Measurements from ENCODE around the gene ARX. TPM values are rescaled to one million over a fixed set of nuclear protein-coding genes. Genes with fewer than 3 reads are reported as not detected.

ARX gene
- total and polyA plus RNA-seq, 5 donors from 2014 or later, result not detected

DNA sequence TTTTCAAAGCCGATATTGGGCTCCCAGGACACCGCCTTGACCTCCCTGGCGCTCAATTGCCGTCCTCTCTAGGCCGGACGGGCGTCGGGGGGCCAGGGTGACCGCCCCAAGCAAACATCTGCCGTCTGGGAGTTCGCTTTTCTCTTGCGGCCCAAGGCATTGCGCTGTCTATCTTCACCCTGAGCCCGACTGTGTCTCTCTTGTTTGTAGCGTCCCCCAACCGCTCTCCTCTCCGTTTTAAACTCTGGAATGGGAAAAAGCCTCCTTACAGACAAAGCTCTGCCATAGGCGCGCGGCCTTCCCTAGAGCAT, 551 bp upstream of the ARX start:
- H3K9me3 ChIP-seq (ENCODE audit: control insufficient read depth in 2 of 2, low read length in 2 of 2), result no peaks in the 10 kb centered on the region
- H3K4me1 ChIP-seq (ENCODE audit: control insufficient read depth, insufficient read depth, low read length, poor library complexity, severe bottlenecking), result peaks cover 29% of the 10 kb centered on the region
- Mint-ChIP-seq H3K27ac (no peak overlapping the region), H3K4me1 (peaks cover 2 to 51% (median 9%) of the 10 kb centered on the region in 4 donors), H3K9me3 (peaks cover 0 to 6% (median 0%) of the 10 kb centered on the region in 7 donors), H3K36me3 (no peaks in the 10 kb centered on the region), H3K4me3 (peak overlapping the region in 3 of 4 donors; percentile 33 to 71 (median 41)), H3K27me3 (peaks cover 78% of the 10 kb centered on the region)
- ATAC-seq (ENCODE audit: low read depth in 2 of 2), result no peak
- DNase-seq, result no peak
- H3K4me3 ChIP-seq (ENCODE audit: low read depth, low read length), result no peak overlapping the region
- no peaks in the 10 kb centered on the region for H3K36me3 ChIP-seq (ENCODE audit: control insufficient read depth, insufficient read depth, low read length)
- no peak overlapping the region for H3K27ac ChIP-seq (ENCODE audit: insufficient read depth, low read length, poor library complexity, severe bottlenecking)
- H3K27me3 ChIP-seq (ENCODE audit: control insufficient read depth, insufficient read depth, low read length), result peaks cover 14% of the 10 kb centered on the region

GRCh38 chrX:25014366-25014838, 1.4 kb downstream of the ARX start:
- no peak overlapping the region for H3K27ac Mint-ChIP-seq
- DNase-seq (no peak), ATAC-seq (ENCODE audit: low read depth in 2 of 2) (no peak)
- Histone ChIP-seq H3K9me3 (ENCODE audit: control insufficient read depth in 2 of 2, low read length in 2 of 2) (no peaks in the 10 kb centered on the region), H3K36me3 (ENCODE audit: control insufficient read depth, insufficient read depth, low read length) (no peaks in the 10 kb centered on the region), H3K27ac (ENCODE audit: insufficient read depth, low read length, poor library complexity, severe bottlenecking) (no peak overlapping the region), H3K4me3 (ENCODE audit: low read depth, low read length) (no peak overlapping the region), H3K27me3 (ENCODE audit: control insufficient read depth, insufficient read depth, low read length) (peaks cover 10% of the 10 kb centered on the region), H3K4me1 (ENCODE audit: control insufficient read depth, insufficient read depth, low read length, poor library complexity, severe bottlenecking) (peaks cover 14% of the 10 kb centered on the region)
- peaks cover 2 to 43% (median 12%) of the 10 kb centered on the region in 4 donors for H3K4me1 Mint-ChIP-seq
- peak overlapping the region in 3 of 4 donors; percentile 41 to 64 (median 59) for H3K4me3 Mint-ChIP-seq
- H3K36me3 Mint-ChIP-seq, result no peaks in the 10 kb centered on the region
- peaks cover 85% of the 10 kb centered on the region for H3K27me3 Mint-ChIP-seq
- H3K9me3 Mint-ChIP-seq, result peaks cover 0 to 9% (median 0%) of the 10 kb centered on the region in 7 donors

GRCh38 chrX:25013632-25014365, 2.0 kb downstream of the ARX start:
- H3K27ac Mint-ChIP-seq, result no peak overlapping the region
- no peak overlapping the region for H3K4me3 ChIP-seq (ENCODE audit: low read depth, low read length)
- peaks cover 5% of the 10 kb centered on the region for H3K27me3 ChIP-seq (ENCODE audit: control insufficient read depth, insufficient read depth, low read length)
- H3K9me3 ChIP-seq (ENCODE audit: control insufficient read depth in 2 of 2, low read length in 2 of 2), result no peaks in the 10 kb centered on the region
- H3K4me1 ChIP-seq (ENCODE audit: control insufficient read depth, insufficient read depth, low read length, poor library complexity, severe bottlenecking), result peaks cover 14% of the 10 kb centered on the region
- no peak overlapping the region for H3K27ac ChIP-seq (ENCODE audit: insufficient read depth, low read length, poor library complexity, severe bottlenecking)
- peak overlapping the region; percentile 32 to 64 (median 51) for H3K4me3 Mint-ChIP-seq
- H3K36me3 ChIP-seq (ENCODE audit: control insufficient read depth, insufficient read depth, low read length), result no peaks in the 10 kb centered on the region
- no peaks in the 10 kb centered on the region for H3K36me3 Mint-ChIP-seq
- ATAC-seq (ENCODE audit: low read depth in 2 of 2) (peak in 1 of 2 donors; percentile 18), DNase-seq (no peak)
- peaks cover 80% of the 10 kb centered on the region for H3K27me3 Mint-ChIP-seq
- H3K9me3 Mint-ChIP-seq, result peaks cover 0 to 9% (median 0%) of the 10 kb centered on the region in 7 donors
- peaks cover under 1 to 41% (median 11%) of the 10 kb centered on the region in 4 donors for H3K4me1 Mint-ChIP-seq

DNA sequence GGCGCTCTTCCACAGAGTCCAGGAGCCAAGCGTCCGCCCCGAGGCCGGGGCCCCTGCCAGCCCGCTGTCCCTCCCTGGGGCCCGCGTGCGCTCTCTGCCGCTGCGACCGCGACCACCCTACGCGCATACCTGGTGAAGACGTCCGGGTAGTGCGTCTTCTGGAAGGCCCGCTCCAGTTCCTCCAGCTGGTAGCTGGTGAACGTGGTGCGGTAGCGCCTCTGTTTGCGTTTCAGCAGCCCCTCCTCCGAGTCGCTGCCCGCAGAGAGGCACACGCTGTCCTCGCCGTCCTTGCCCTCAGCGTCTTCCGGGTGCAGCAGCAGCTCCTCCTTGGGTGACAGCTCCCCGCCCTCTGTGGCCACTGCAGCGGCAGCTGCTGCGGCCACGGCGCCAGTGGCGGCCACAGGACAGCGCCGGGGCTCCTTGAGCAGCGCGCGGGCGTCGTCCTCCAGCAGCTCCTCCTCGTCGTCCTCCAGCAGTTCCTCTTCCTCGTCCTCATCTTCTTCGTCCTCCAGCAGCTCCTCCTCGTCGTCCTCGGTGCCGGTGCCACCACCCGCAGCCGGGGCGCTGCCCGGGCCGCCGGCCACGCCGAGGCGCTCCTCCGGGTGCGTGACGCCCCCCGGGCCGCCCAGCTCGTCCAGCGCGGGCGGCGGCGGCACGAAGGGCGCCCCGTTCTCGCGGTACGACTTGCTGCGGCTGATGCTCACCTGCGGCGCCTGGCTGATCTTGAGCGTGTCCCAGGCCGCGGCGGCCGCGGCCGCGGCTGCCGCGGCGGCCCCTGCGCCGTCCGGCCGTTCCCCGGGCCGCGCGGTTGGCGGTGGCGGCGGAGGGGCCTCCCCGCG, 2.8 kb downstream of the ARX start:
- Mint-ChIP-seq H3K4me1 (peaks cover 0 to 41% (median 10%) of the 10 kb centered on the region in 4 donors), H3K4me3 (peak overlapping the region; percentile 47 to 77 (median 64)), H3K27ac (no peak overlapping the region), H3K27me3 (peaks cover 80% of the 10 kb centered on the region), H3K36me3 (no peaks in the 10 kb centered on the region), H3K9me3 (peaks cover 0 to 10% (median 0%) of the 10 kb centered on the region in 7 donors)
- Histone ChIP-seq H3K4me1 (ENCODE audit: control insufficient read depth, insufficient read depth, low read length, poor library complexity, severe bottlenecking) (peaks cover 14% of the 10 kb centered on the region), H3K36me3 (ENCODE audit: control insufficient read depth, insufficient read depth, low read length) (no peaks in the 10 kb centered on the region), H3K27ac (ENCODE audit: insufficient read depth, low read length, poor library complexity, severe bottlenecking) (no peak overlapping the region), H3K4me3 (ENCODE audit: low read depth, low read length) (no peak overlapping the region), H3K9me3 (ENCODE audit: control insufficient read depth in 2 of 2, low read length in 2 of 2) (no peaks in the 10 kb centered on the region), H3K27me3 (ENCODE audit: control insufficient read depth, insufficient read depth, low read length) (peaks cover 6% of the 10 kb centered on the region)
- no peak for ATAC-seq (ENCODE audit: low read depth in 2 of 2)
- peak in 1 of 3 donors; percentile 34 for DNase-seq

- peaks cover 0 to 35% (median 9%) of the 10 kb centered on the region in 4 donors for H3K4me1 Mint-ChIP-seq
- no peak overlapping the region for H3K27ac Mint-ChIP-seq
- peak overlapping the region; percentile 61 to 89 (median 68) for H3K4me3 Mint-ChIP-seq
Measured at GRCh38 chrX:25012433-25012735, 3.4 kb downstream of the ARX start.

DNA sequence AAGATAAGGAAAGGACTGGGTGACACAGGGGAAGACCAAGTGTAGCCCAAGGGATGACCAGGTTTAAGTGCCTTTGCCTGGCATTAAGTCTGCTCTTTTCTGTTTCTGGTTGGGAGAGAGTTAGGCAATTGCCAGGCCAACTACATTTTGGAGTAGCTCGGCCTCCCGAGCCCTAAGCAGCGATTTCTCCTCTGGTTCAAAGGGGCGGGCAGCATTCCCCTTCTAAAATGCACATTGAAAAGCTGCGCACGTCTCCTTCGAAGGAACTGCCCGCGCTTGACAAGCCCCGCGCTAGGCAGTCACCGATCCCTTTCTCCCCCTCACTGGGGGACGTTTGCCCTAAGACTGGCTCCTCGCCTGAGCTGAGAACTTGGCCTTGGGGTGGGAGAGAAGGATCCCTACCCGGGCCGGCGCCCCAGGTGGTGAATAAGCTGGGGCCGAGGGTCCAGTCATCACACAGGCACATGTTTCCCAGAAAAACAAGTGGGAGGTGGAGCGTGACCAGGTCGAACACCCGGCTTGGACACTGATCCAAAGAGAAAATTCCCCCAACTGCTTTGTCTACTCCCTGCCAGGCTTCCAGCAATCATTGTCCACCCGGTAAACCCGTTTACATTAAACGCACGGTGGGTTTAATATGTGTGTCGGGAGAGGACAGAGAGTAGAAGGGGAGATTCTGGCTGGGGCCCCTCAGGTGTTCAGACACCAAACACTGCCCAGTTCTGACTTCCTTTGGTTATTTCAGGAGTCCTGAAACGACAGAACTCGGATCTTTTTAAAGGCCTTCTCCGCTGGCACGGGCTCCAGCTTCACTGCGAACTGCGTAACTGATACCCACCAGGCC, 4.0 kb downstream of the ARX start:
- Mint-ChIP-seq H3K27me3 (peaks cover 76% of the 10 kb centered on the region), H3K36me3 (no peaks in the 10 kb centered on the region), H3K4me1 (peaks cover 0 to 32% (median 8%) of the 10 kb centered on the region in 4 donors), H3K9me3 (peaks cover 0 to 10% (median 0%) of the 10 kb centered on the region in 7 donors), H3K4me3 (peak overlapping the region in 3 of 4 donors; percentile 61 to 89 (median 66)), H3K27ac (no peak overlapping the region)
- no peaks in the 10 kb centered on the region for H3K9me3 ChIP-seq (ENCODE audit: control insufficient read depth in 2 of 2, low read length in 2 of 2)
- DNase-seq, result no peak
- no peak overlapping the region for H3K27ac ChIP-seq (ENCODE audit: insufficient read depth, low read length, poor library complexity, severe bottlenecking)
- peaks cover 11% of the 10 kb centered on the region for H3K27me3 ChIP-seq (ENCODE audit: control insufficient read depth, insufficient read depth, low read length)
- no peaks in the 10 kb centered on the region for H3K36me3 ChIP-seq (ENCODE audit: control insufficient read depth, insufficient read depth, low read length)
- no peak for ATAC-seq (ENCODE audit: low read depth in 2 of 2)
- peaks cover 9% of the 10 kb centered on the region for H3K4me1 ChIP-seq (ENCODE audit: control insufficient read depth, insufficient read depth, low read length, poor library complexity, severe bottlenecking)
- H3K4me3 ChIP-seq (ENCODE audit: low read depth, low read length), result no peak overlapping the region

More at GRCh38 chrX:25012433-25012735, 3.4 kb downstream of the ARX start:
- DNase-seq, result no peak
- H3K27me3 Mint-ChIP-seq, result peaks cover 80% of the 10 kb centered on the region
- H3K27ac ChIP-seq (ENCODE audit: insufficient read depth, low read length, poor library complexity, severe bottlenecking), result no peak overlapping the region
- no peaks in the 10 kb centered on the region for H3K36me3 ChIP-seq (ENCODE audit: control insufficient read depth, insufficient read depth, low read length)
- no peak for ATAC-seq (ENCODE audit: low read depth in 2 of 2)
- no peaks in the 10 kb centered on the region for H3K9me3 ChIP-seq (ENCODE audit: control insufficient read depth in 2 of 2, low read length in 2 of 2)
- H3K27me3 ChIP-seq (ENCODE audit: control insufficient read depth, insufficient read depth, low read length), result peaks cover 11% of the 10 kb centered on the region
- peaks cover 0 to 12% (median 0%) of the 10 kb centered on the region in 7 donors for H3K9me3 Mint-ChIP-seq
- H3K4me1 ChIP-seq (ENCODE audit: control insufficient read depth, insufficient read depth, low read length, poor library complexity, severe bottlenecking), result peaks cover 9% of the 10 kb centered on the region
- H3K4me3 ChIP-seq (ENCODE audit: low read depth, low read length), result no peak overlapping the region
- no peaks in the 10 kb centered on the region for H3K36me3 Mint-ChIP-seq
